Measurements from ENCODE around the gene RNF4.
"Not testable (repeated sequence)": the region's sequence is repeated elsewhere in the genome, so short reads cannot be mapped to it uniquely, and the experiment has no call there.

Gene RNF4

DNA sequence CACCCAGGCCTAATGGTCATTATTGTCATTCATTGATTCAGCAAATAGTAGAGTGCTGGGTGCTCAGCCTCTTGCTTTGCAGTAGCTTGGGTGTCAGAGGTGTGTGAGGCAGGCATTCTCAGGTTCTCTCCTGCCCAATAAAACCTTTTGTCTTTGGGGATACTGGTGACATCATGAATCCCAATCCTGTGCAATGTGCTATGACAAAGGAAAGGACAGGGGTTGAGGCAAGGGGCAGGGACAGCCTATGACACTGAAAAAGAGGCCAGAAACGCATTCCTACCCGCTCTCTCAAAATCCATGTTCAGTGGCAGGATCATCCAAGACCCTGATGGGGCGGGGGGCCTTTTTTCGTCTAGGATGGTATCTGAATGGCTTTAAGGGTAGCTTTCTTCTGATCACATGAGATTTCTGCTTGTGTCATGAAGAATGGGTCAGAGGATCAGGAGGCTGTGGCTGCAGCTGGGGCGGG, 66.0 kb downstream of the RNF4 start:
- DNase-seq (ENCODE audit: low read depth in 2 of 2): no peak

DNA sequence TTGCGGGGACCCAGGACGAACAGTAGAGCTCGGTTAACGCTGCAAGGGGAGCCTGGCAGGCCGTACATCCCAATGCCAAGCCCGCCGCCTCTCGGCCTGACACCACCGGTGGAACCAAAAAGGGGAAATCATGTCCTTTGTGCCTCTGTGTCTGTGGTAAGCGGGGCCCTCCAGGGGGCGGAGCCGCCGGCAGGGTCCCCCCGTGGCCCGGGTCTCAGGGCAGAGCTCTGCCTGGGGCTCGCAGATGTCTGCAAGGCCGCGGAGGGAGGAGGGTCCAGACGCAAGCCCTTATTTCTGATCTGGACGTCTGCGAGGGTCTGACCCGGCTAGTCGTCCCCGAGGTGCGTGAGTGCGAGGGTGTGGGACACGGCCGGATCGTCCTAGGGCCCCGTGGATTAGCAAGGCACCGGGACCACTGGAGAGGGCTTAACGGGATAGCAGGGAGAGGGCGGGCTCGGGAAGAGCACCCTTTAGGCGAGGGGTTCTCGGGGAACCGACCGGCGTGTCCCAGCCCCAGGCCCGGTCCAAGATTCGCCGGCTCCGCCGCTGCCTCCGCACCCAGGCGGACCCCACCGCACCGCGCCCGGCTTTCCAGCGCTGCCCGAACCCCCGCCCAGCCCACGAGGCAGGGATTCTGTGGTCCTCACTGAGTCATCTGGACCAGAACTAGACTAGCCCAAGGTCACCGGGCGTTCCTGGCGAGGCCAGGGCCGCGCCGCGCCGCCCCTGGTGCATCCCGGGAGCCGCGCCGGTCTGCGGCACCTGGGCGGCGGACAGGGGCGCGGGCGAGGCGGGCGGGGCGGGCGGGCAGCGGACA, 66.7 kb downstream of the RNF4 start:
- peak; percentile 5 to 24 for DNase-seq (ENCODE audit: low read depth in 2 of 2)

DNA sequence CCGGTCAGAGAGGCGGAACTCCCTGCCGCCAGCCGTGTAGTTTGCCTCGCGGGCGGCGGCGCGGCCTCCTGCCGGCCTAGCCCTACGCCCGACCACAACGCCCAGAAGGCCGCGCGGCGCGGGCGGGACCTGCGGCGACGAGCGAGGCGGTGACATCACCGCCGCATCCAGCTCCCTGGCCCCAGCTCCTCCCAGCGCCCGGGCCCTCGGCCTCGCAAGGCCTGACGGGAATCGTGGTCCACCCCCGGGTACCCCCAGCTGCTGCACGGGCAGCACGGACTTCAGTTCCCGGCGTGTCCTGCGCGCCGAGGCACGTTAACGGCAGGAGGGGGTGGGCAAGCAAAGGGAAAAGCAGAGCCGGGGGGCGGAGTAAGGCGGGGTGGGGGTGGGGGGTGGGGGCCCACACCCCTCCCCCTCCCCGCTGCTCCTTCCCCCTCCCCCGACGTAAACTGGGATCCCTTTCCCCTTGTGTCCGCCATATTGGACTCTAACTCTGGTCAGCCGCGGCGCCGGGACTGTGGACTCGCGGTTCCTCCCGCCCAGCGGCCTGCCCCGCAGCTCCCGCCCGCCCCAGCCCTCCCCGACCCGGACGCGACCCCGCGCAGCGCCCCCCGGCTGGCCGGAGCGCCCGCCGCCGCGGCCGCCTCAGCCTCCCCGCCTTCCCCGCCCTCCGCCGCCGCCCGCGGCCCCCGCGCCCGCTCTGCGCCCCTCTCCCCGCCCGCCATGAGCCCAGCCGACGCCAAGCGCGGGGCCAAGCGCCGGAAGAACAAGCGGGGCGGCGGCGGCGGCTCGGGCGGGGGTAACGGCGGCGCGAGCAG, 67.5 kb downstream of the RNF4 start, which contains the start of gene FAM193A:
Gene FAM193A (plus strand): TSS at position 455 of the 818 bp plus-strand sequence. CDS start 269 bp downstream, at position 724.
- peak; percentile 96 to 97 for DNase-seq (ENCODE audit: low read depth in 2 of 2)

DNA sequence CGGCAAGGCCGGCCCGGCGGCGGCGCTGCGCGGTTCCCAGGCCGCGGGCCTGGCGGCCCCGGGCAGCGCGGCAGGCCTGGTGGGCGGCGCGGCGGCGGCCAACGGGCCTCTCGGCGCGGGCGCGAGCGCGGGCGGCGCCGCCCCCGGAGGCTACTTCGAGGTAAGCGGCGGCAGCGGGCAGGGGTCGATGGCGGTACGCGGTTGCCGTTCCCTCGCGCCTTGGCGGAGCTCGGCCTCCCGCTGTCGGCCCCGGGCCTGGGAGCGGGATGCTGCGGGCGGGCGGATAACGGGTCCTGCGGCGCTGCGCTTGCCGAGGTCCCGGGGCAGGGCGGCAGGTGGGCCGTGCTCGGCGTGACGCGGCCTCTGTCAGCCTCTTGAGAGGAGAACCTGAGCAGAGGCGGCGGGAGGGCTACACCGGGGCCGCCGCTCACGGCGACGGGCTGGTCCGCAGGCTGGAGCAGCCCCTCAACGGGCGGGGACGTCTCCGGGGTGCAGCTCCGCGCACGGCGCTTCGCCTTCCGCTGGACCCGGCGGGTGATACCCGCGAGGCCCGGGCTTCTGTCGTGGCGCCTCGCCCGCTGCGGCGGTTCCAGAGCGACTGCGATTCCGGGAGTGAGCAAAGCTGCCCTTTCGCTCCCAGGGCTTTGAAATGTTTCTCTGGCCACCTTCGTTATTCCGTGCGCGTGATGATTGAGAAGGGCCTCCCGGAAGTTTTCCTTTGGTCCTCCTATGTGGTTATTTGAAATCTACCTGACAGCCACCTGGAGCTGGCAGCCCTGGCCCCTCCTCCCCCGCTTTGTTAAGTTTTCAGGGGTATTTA, 68.3 kb downstream of the RNF4 start:
- peak; percentile 4 to 20 for DNase-seq (ENCODE audit: low read depth in 2 of 2)

DNA sequence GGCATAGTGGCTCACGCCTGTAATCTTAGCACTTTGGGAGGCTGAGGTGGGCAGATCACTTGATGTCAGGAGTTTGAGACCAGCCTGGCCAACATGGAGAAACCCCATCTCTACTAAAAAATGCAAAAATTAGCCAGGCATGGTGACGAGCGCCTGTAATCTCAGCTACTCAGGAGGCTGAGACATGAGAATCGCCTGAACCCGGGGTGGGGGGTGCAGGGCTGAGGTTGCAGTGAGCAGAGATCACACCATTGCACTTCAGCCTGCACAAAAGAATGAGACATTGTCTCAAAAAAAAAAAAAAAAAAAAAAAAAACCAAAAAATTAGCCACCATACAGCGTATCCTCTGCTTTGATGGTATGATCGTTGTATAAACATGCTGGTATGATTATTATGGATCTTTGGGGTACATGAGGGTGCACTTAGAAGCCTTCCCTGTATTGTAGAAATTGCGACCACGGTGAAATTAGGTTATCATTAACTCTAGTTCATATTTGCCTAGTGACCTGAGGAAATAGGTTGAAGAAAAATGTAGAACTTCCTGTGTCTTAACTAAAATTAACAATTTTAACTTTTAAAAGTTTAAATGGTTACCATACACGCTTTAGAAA, 74.8 kb downstream of the RNF4 start:
- DNase-seq (ENCODE audit: low read depth in 2 of 2): not testable (repeated sequence)

DNA sequence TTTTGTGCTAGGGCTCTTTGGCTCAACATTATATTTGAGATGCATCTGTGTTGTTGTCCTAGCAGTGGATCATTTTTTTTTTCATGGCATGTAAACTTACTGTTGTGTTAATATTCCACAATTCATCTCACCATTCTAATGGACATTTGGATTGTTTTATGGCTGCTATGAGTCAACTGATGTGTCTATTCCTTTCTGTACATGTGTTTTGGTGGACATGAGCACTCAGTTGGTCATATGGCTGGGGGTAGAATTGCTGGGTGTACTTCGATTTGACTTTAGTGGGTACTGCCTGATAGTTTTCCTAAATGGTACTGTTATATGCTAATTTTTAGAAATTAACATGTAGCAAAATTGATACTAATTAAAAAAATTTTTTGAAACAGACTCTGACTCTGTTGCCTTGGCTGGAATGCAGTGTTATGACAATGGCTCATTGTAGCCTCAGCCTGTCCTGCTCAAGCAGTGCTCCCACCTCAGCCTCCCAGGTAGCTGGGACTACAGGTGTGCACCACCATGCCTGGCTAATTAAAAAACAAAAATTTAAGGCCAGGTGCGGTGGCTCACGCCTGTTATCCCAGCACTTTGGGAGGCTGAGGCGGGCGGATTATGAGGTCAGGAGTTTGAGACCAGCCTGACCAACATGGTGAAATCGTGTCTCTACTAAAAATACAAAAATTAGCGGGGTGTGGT, 76.6 kb downstream of the RNF4 start:
- DNase-seq (ENCODE audit: low read depth in 2 of 2): no peak

DNA sequence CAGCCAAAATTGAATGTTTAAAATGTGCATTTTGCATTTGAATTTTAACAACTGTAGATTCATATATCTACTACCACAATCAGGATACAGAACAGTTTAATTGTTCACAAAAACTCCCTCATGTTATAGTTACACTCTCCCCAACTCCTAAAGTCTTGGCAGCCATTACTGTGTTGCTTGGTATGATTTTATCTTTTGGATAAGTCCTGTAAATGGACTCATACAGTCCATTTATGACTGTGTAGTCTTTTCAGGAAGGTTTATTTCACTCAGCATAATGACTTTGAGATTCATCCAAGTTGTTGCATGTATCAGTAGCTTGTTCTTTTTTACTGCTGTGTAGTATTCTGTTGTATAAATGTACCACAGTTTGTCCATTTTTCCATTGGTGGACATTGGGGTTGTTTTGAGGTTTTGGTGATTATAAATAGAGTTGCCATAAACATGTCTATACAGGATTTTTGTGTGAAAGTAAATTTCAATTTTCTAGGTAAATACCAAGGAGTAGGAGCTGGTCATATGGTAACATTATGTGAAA, 77.4 kb downstream of the RNF4 start:
- DNase-seq (ENCODE audit: low read depth in 2 of 2): no peak

DNA sequence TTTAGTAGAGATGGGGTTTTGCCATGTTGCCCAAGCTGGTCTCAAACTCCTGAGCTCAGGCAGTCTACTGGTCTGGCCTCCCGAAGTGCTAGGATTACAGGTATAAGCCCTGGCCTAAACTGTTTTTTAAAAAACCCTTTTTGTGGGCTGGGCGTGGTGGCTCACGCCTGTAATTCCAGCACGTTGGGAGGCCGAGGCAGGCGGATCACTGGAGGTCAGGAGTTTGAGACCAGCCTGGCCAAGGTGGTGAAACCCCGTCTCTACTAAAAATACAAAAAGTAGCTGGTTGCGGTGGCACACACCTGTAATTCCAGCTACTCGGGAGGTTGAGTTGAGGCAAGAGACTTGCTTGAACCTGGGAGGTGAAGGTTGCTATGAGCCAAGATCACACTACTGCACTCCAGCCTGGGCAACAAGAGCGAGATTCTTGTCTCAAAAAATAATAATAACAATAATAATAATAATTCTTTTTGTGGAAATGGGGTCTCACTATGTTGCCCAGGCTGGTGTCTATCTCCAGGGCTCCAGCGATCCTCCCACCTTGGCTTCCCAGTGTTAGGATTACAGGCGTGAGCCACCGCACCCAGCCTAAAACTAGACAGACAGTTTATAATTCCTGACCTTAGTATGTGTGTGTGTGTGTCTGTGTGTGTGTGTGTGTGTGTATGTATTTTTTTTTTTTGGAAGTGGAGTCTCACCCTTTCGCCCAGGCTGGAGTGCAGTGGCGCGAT, 78.2 kb downstream of the RNF4 start:
- DNase-seq (ENCODE audit: low read depth in 2 of 2): not testable (repeated sequence)

DNA sequence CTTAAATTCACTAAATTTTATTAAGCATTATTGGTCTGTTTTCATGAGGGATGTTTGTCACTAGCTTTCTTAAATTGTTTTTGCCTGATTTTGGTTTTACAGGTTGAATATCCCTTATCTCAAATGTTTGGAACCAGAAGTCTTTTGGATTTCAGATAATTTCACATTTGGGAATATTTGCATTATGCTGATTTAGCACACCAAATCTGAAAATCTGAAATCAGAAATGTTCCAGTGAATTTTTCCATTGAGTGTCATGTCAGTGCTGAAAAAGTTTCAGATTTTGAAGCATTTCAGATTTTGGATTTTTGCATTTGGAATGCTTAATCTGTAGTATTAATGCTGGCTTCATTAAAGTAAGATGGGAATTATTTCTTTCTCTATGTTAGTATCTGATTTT, 82.2 kb downstream of the RNF4 start:
- no peak for DNase-seq (ENCODE audit: low read depth in 2 of 2)

DNA sequence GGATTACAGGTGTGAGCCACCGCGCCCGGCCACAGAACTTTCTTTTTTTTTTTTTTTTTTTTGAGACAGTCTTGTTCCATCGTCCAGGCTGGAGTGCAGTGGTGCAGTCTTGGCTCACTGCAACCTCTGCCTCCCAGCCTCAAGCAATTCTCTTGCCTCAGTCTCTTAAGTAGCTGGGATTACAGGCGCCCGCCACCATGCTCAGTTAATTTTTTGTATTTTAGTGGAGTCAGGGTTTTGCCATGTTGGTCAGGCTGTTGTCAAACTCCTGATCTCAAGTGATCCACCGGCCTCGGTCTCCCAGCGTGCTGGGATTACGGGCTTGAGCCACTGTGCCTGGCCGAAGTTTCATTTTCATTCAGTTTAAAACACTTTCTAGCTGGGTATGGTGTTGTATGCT, 83.9 kb downstream of the RNF4 start:
- no peak for DNase-seq (ENCODE audit: low read depth in 2 of 2)

DNA sequence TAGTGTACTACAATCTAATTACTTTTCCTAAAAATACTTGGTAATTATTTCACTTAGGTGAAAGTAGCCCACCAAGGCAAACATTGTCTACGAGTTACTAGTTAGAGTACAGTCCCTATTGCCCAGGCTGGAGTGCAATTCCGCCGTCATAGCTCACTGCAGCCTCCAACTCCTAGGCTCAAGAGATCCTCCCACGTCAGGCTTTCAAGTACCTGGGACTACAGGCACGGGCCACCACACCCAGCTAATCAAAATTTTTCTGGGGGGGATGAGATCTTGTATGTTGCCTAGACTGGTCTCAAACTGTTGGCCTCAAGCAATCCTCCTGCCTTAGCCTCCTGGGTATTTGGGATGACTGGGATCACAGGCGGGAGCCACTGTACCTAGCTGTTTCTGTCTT, 89.4 kb downstream of the RNF4 start:
- DNase-seq (ENCODE audit: low read depth in 2 of 2): no peak

DNA sequence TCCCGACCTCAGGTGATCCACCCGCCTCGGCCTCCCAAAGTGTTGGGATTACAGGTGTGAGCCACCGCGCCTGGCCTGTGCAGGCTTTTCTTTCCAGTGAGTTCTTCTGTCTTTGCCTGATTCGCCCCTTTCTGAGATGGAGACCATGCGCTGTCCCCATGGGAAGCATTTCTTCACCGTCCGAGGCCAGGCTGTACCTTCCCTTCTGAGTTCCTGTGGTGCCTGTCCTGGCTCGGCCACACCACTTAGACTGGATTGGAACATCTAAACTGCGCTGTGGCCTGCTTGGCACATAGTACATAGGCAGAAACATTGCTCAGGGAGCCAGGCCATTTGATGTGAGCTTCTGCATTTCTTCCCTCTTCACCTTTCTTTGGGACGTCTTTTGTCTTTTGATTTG, 91.3 kb downstream of the RNF4 start:
- no peak for DNase-seq (ENCODE audit: low read depth in 2 of 2)

Measured in stimulated activated CD8-positive, alpha-beta memory T cell treated with anti-CD3 and anti-CD28 coated beads, Interleukin-2, amount 100 ng/mL, for 1 hour (primary cell).